ENCODE results near the gene TUSC2. TPM values are rescaled to one million over a fixed set of nuclear protein-coding genes. Genes with fewer than 3 reads are reported as not detected.

Gene TUSC2
- total and polyA plus RNA-seq, 2 of the 13 experiments (the other 11 are each of a cell fraction or from before 2014, with no cell fraction given): 36.7 to 39.1 TPM

DNA sequence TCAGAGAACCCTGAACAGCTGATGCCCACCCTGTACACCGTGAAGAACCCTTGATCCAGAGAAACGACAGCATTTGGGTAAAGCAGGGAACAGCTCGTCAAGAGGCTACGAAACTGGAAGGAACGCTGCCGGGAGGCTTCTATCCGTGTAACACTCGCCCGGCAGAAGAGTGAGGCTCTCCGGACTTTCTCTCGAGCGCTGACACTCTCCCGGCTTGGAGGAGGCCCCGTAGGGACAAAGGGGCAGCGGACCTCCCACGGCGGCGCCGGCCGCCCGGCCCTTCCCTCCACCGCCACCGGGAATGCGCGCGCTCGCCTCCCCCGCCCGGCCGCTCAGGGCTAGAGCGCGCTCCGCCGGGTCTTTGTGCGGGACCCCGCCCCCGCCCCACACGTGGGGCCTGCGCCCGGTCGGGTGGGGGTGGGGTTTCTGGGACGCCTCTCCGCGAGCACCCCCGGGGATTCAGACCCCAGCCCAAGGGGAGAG lies 7.1 kb downstream of the TUSC2 start (continued):
- TF ChIP-seq ZNF276 (CRISPR knock-in tag; IDR thresholded peaks at IDR 0.05; ENCODE audit: low read depth) (0 out of 2 replicates have a peak, but pooled peaks have one; percentile 51), ZNF235 (CRISPR knock-in tag; IDR thresholded peaks at IDR 0.05; ENCODE audit: borderline replicate concordance) (no peak; the same call in 1 of the 2 replicates), MXD4 (CRISPR knock-in tag; IDR thresholded peaks at IDR 0.05) (peak; percentile 89), ARHGAP35 (CRISPR knock-in tag; IDR thresholded peaks at IDR 0.05; ENCODE audit: borderline replicate concordance) (0 out of 2 replicates have a peak, but pooled peaks have one; percentile 47), ZNF891 (CRISPR knock-in tag; IDR thresholded peaks at IDR 0.05) (0 out of 2 replicates have a peak, but pooled peaks have one; percentile 24), ZNF414 (CRISPR knock-in tag; IDR thresholded peaks at IDR 0.05) (no peak), LCORL (IDR thresholded peaks at IDR 0.05) (no peak), LCORL (CRISPR knock-in tag; IDR thresholded peaks at IDR 0.05) (no peak), ZNF768 (CRISPR knock-in tag; IDR thresholded peaks at IDR 0.05) (no peak), NFE2L1 (CRISPR knock-in tag; IDR thresholded peaks at IDR 0.05; ENCODE audit: borderline replicate concordance) (no peak), RAD21 (CRISPR knock-in tag; IDR thresholded peaks at IDR 0.05) (peak; percentile 44; the same call in 1 of the 2 replicates), UBTF (CRISPR knock-in tag; IDR thresholded peaks at IDR 0.05) (no peak), MLXIP (CRISPR knock-in tag; IDR thresholded peaks at IDR 0.05; ENCODE audit: borderline replicate concordance) (0 out of 2 replicates have a peak, but pooled peaks have one; percentile 4), HNRNPH1 (optimal IDR thresholded peaks at IDR 0.05; ENCODE audit: low read depth, low read length) (no peak)

Measured in HepG2 (cell line).